ENCODE data around the gene WWC2. TPM values are rescaled to one million over a fixed set of nuclear protein-coding genes. Genes with fewer than 3 reads are reported as not detected.
A peak's percentile ranks its signal among the peaks of the same experiment; 100 is the strongest.

Gene WWC2
- total and polyA plus RNA-seq, 2 experiments from 2014 or later, result 50.5 to 74.2 TPM

DNA sequence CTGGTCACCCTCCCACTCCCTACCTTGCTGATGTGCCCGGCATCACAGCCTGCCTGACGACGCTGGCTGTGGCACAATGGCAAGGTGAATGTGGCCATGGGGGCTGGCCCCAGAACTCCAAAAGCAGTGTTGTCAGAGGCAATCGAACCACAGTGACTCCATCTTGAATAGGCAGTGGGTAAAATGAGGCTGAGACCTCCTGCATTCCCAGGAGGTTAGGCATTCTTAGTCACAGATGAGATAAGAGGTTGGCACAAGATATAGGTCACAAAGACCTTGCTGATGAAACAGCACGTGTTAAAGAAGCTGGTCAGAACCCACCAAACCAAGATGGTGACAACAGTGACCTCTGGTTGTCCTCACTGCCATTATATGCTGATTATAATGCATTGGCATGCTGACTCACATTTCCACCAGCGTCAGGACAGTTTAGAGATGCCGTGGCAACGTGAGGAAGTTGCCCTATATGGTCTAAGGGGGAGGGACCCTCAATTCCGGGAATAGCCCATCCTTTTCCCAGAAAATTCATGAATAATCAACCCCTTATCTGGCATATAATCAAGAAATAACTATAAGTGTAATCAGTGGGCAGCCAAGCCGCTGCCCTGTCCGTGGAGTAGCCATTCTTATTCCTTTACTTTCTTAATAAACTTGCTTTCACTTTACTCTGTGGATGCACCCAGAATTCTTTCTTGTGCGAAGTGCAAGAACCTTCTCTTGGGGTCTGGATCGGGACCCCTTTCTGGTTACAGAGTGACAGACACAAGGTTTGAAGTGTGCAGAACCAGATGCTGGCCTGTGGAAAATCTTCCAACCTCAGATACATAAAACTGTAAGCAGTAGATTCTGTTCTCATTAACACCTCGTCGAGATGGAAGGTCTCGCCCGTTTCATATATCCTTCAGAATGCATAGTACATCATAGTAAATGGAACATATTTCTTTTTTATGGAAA lies 249.9 kb downstream of the WWC2 start:
- no peak overlapping the region for H3K4me3 Mint-ChIP-seq
- no peak for ATAC-seq
- no peak for DNase-seq (ENCODE audit: low spot score)
- Histone ChIP-seq H3K4me2 (no peak overlapping the region), H3K79me2 (replicated peaks; ENCODE audit: insufficient read depth) (no peaks in the 10 kb centered on the region), H3F3A (replicated peaks; ENCODE audit: low read depth) (no peaks in the 10 kb centered on the region), H4K20me1 (replicated peaks; ENCODE audit: insufficient read depth) (no peaks in the 10 kb centered on the region), H3K9me2 (ENCODE audit: insufficient read depth) (no peaks in the 10 kb centered on the region), H2AFZ (peak overlapping the region; percentile 69; the same call in 1 of the 2 replicates), H3K27me3 (ENCODE audit: insufficient read depth) (no peaks in the 10 kb centered on the region), H3K4me3 (no peak overlapping the region), H3K36me3 (ENCODE audit: insufficient read depth) (no peaks in the 10 kb centered on the region), H3K4me1 (ENCODE audit: insufficient read depth) (no peaks in the 10 kb centered on the region), H3K27ac (ENCODE audit: low read depth) (no peak overlapping the region)
- H3K27me3 Mint-ChIP-seq (ENCODE audit: insufficient read depth, low read depth, poor library complexity), result peaks cover 6% of the 10 kb centered on the region
- no peaks in the 10 kb centered on the region for H3K36me3 Mint-ChIP-seq (ENCODE audit: low read depth)
- peak overlapping the region; percentile 62; the same call in 1 of the 2 replicates for H3K27ac Mint-ChIP-seq
- H3K9me3 Mint-ChIP-seq, result no peaks in the 10 kb centered on the region
- H3K4me1 Mint-ChIP-seq, result no peaks in the 10 kb centered on the region
- TF ChIP-seq, protein P1, sequence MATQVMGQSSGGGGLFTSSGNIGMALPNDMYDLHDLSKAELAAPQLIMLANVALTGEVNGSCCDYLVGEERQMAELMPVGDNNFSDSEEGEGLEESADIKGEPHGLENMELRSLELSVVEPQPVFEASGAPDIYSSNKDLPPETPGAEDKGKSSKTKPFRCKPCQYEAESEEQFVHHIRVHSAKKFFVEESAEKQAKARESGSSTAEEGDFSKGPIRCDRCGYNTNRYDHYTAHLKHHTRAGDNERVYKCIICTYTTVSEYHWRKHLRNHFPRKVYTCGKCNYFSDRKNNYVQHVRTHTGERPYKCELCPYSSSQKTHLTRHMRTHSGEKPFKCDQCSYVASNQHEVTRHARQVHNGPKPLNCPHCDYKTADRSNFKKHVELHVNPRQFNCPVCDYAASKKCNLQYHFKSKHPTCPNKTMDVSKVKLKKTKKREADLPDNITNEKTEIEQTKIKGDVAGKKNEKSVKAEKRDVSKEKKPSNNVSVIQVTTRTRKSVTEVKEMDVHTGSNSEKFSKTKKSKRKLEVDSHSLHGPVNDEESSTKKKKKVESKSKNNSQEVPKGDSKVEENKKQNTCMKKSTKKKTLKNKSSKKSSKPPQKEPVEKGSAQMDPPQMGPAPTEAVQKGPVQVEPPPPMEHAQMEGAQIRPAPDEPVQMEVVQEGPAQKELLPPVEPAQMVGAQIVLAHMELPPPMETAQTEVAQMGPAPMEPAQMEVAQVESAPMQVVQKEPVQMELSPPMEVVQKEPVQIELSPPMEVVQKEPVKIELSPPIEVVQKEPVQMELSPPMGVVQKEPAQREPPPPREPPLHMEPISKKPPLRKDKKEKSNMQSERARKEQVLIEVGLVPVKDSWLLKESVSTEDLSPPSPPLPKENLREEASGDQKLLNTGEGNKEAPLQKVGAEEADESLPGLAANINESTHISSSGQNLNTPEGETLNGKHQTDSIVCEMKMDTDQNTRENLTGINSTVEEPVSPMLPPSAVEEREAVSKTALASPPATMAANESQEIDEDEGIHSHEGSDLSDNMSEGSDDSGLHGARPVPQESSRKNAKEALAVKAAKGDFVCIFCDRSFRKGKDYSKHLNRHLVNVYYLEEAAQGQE (IDR thresholded peaks at IDR 0.05; ENCODE audit: unreplicated experiment), result no peak
- TF ChIP-seq ZNF114 (CRISPR knock-in tag; IDR thresholded peaks at IDR 0.05), result no peak
- TF ChIP-seq EZH2phosphoT487 (IDR thresholded peaks at IDR 0.05; ENCODE audit: unreplicated experiment), result no peak
- TF ChIP-seq, protein P2, sequence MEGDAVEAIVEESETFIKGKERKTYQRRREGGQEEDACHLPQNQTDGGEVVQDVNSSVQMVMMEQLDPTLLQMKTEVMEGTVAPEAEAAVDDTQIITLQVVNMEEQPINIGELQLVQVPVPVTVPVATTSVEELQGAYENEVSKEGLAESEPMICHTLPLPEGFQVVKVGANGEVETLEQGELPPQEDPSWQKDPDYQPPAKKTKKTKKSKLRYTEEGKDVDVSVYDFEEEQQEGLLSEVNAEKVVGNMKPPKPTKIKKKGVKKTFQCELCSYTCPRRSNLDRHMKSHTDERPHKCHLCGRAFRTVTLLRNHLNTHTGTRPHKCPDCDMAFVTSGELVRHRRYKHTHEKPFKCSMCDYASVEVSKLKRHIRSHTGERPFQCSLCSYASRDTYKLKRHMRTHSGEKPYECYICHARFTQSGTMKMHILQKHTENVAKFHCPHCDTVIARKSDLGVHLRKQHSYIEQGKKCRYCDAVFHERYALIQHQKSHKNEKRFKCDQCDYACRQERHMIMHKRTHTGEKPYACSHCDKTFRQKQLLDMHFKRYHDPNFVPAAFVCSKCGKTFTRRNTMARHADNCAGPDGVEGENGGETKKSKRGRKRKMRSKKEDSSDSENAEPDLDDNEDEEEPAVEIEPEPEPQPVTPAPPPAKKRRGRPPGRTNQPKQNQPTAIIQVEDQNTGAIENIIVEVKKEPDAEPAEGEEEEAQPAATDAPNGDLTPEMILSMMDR (conservative IDR thresholded peaks at IDR 0.05; ENCODE audit: low read depth in 2 of 2), result no peak
- no peak for TF ChIP-seq STAT1 (IDR thresholded peaks at IDR 0.05; ENCODE audit: unreplicated experiment)
- no peak for TF ChIP-seq POLR2AphosphoS5 (IDR thresholded peaks at IDR 0.05; ENCODE audit: low read depth)
- TF ChIP-seq, protein P3, sequence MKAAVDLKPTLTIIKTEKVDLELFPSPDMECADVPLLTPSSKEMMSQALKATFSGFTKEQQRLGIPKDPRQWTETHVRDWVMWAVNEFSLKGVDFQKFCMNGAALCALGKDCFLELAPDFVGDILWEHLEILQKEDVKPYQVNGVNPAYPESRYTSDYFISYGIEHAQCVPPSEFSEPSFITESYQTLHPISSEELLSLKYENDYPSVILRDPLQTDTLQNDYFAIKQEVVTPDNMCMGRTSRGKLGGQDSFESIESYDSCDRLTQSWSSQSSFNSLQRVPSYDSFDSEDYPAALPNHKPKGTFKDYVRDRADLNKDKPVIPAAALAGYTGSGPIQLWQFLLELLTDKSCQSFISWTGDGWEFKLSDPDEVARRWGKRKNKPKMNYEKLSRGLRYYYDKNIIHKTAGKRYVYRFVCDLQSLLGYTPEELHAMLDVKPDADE (IDR thresholded peaks at IDR 0.05), result no peak
- TF ChIP-seq JUNB (IDR thresholded peaks at IDR 0.05; ENCODE audit: unreplicated experiment), result no peak
